Spleen (tissue), 11 donors: ENCODE measurements around the gene IFFO2. TPM values are rescaled to one million over a fixed set of nuclear protein-coding genes. Genes with fewer than 3 reads are reported as not detected.

Experiments
- DNase-seq: peaks from one replicate; pipeline ENCODE4 v3.0.0-alpha.2; 2020
- H3K27ac ChIP-seq, 8 donors: fragments of 200-600 bp; sonication (generic) in 7 of 8; 1 replicate in 4 of 8; 2 replicates in 4 of 8; pipeline versions ENCODE4 v1.5.0 to v1.8.0; 2016 to 2021; ENCODE audit warnings: inconsistent platforms in 4 of 8, mild to moderate bottlenecking in 4 of 8, moderate library complexity in 1 of 8
- H3K27me3 ChIP-seq, 7 donors: fragments of 200-600 bp; sonication (generic) in 6 of 7; replicated peaks in 1 of 7; 1 replicate in 4 of 7; 2 replicates in 3 of 7; pipeline versions ENCODE4 v1.5.0 to v1.8.0; 2016 to 2021; ENCODE audit warnings: inconsistent platforms in 3 of 7, mild to moderate bottlenecking in 1 of 7
- H3K36me3 ChIP-seq, 6 donors: fragments of 200-600 bp; sonication (generic) in 5 of 6; 1 replicate in 4 of 6; 2 replicates in 2 of 6; pipeline versions ENCODE4 v1.5.0 to v1.8.0; 2016 to 2021; ENCODE audit warnings: inconsistent platforms in 2 of 6
- H3K4me1 ChIP-seq, 6 donors: fragments of 200-600 bp; sonication (generic) in 5 of 6; 1 replicate in 3 of 6; 2 replicates in 3 of 6; pipeline versions ENCODE4 v1.5.0 to v1.8.0; 2016 to 2021; ENCODE audit warnings: inconsistent platforms in 3 of 6
- H3K4me3 ChIP-seq, 8 donors: fragments of 200-600 bp; sonication (generic) in 7 of 8; 1 replicate in 4 of 8; 2 replicates in 4 of 8; pipeline versions ENCODE4 v1.5.0 to v1.8.0; 2016 to 2021; ENCODE audit warnings: inconsistent platforms in 4 of 8, mild to moderate bottlenecking in 4 of 8, moderate library complexity in 2 of 8
- H3K9me3 ChIP-seq, 8 donors: fragments of 200-600 bp; sonication (generic) in 7 of 8; 1 replicate in 4 of 8; 2 replicates in 4 of 8; pipeline versions ENCODE4 v1.5.0 to v1.8.0; 2016 to 2021; ENCODE audit warnings: inconsistent platforms in 4 of 8
- CTCF ChIP-seq, 11 experiments: fragments of 200-600 bp in 7 of 11; fragments of 450-650 bp in 4 of 11; sonication (generic) in 4 of 11; IDR thresholded peaks in 8 of 11; conservative IDR thresholded peaks in 3 of 11; 1 replicate in 7 of 11; 2 replicates in 4 of 11; pipeline versions ENCODE4 v1.4.0 to v1.8.0; 2016 to 2021; ENCODE audit warnings: antibody characterized with exemption in 11 of 11, inconsistent platforms in 4 of 11, mild to moderate bottlenecking in 1 of 11
- POLR2A ChIP-seq, 3 donors: fragments of 450-650 bp; IDR thresholded peaks; one replicate each; pipeline ENCODE4 v1.5.1; 2017; ENCODE audit warnings: antibody characterized with exemption in 3 of 3, mild to moderate bottlenecking in 1 of 3
- POLR2AphosphoS5 ChIP-seq, 3 donors: sonication (generic); formaldehyde crosslinking; IDR thresholded peaks; one replicate each; pipeline ENCODE4 v1.5.1; 2017; ENCODE audit warnings: antibody characterized with exemption in 3 of 3
- WGBS, 5 donors: extraction: QIAGEN DNeasy Blood & Tissue Kit in 3 of 5; methylation state at CpG; one replicate each; pipeline versions ENCODE4 v1.1.5 to v1.1.7; 2013 to 2018; 5-methylcytosine and 5-hydroxymethylcytosine counted together
- intact Hi-C: fragments of 100-400 bp; cut with DNase I; formaldehyde crosslinking; loops from one replicate; pipeline ENCODE4 v1.15.0; 2023; ENCODE audit warnings: low total_unique reads
- polyA plus RNA-seq, 3 donors: library from polyadenylated mRNA; stranded (reverse); fragments of 200-250 nt; gene quantifications; one replicate each; pipeline ENCODE4 v1.2.1, GENCODE V29; 2013
- total RNA-seq, 7 donors: library from RNA; depleted of rRNA in 3 of 7; stranded (reverse); fragments of >200 nt in 3 of 7; fragmentation: NEBNext Ultra II Directional in 4 of 7; extraction: Animal tissue kit (Norgen Biotek cat#: 25700) in 4 of 7; gene quantifications; one replicate each; pipeline versions ENCODE4 v1.1.0 to v1.2.1, GENCODE V29; 2016 to 2021
- donor health status: healthy with polysubstance abuse.
- donor health status: DM: no; HTN: no; CAD: no; lungs with moderate emphysema.
- donor health status: DM: no; HTN: no; CAD: no.
- donor health status: Bipolar disorder and iron deficiency.
- donor health status: healthy.
- donor health status: DM: no; HTN: no; CAD: no.
- donor health status: DM: yes; HTN: yes; CAD: no.

The IFFO2 gene
- total and polyA plus RNA-seq, 10 donors, result 2.7 to 19.7 (median 14.8) TPM

GRCh38 chr1:18989896-18990295, 33.4 kb upstream of the IFFO2 start:
- intact Hi-C loops, result no loop called here
- WGBS, 5 donors, result 79 to 84% (median 82%) methylated on average over 9 of the region's 9 CpGs
- Histone ChIP-seq H3K4me3 (no peak overlapping the region), H3K36me3 (no peaks in the 10 kb centered on the region), H3K27me3 (peaks cover 0 to 7% (median 0%) of the 10 kb centered on the region in 7 donors), H3K4me1 (no peaks in the 10 kb centered on the region), H3K9me3 (no peaks in the 10 kb centered on the region), H3K27ac (no peak overlapping the region)
- DNase-seq, result no peak
- TF ChIP-seq CTCF (IDR thresholded peaks at IDR 0.05 in 8 of 11, conservative IDR thresholded peaks at IDR 0.05 in 3 of 11) (no peak), POLR2A (IDR thresholded peaks at IDR 0.05) (no peak), POLR2AphosphoS5 (IDR thresholded peaks at IDR 0.05) (no peak)

GRCh38 chr1:18989176-18989799, 32.8 kb upstream of the IFFO2 start:
- intact Hi-C loops, result no loop called here
- WGBS, 5 donors, result 82 to 89% (median 87%) methylated on average over 11 of the region's 11 CpGs

GRCh38 chr1:18981242-18981641, 24.8 kb upstream of the IFFO2 start:
- intact Hi-C loops, result no loop called here
- Histone ChIP-seq H3K27ac (no peak overlapping the region), H3K9me3 (peaks cover 0 to 18% (median 6%) of the 10 kb centered on the region in 8 donors), H3K4me3 (no peak overlapping the region), H3K4me1 (no peaks in the 10 kb centered on the region), H3K27me3 (peaks cover 0 to 32% (median 0%) of the 10 kb centered on the region in 7 donors), H3K36me3 (no peaks in the 10 kb centered on the region)
- no peak for DNase-seq
- 61 to 92% (median 88%) methylated on average over 2 of the region's 2 CpGs for WGBS, 5 donors
- TF ChIP-seq POLR2AphosphoS5 (IDR thresholded peaks at IDR 0.05) (no peak), CTCF (IDR thresholded peaks at IDR 0.05 in 8 of 11, conservative IDR thresholded peaks at IDR 0.05 in 3 of 11) (no peak), POLR2A (IDR thresholded peaks at IDR 0.05) (no peak)

More at GRCh38 chr1:18989176-18989799, 32.8 kb upstream of the IFFO2 start:
- Histone ChIP-seq H3K4me1 (no peaks in the 10 kb centered on the region), H3K4me3 (no peak overlapping the region), H3K27ac (no peak overlapping the region), H3K36me3 (no peaks in the 10 kb centered on the region), H3K9me3 (no peaks in the 10 kb centered on the region), H3K27me3 (peaks cover 0 to 8% (median 0%) of the 10 kb centered on the region in 7 donors)
- TF ChIP-seq CTCF (IDR thresholded peaks at IDR 0.05 in 8 of 11, conservative IDR thresholded peaks at IDR 0.05 in 3 of 11) (no peak), POLR2A (IDR thresholded peaks at IDR 0.05) (no peak), POLR2AphosphoS5 (IDR thresholded peaks at IDR 0.05) (no peak)
- no peak for DNase-seq

GRCh38 chr1:18978706-18979105, 22.2 kb upstream of the IFFO2 start:
- peaks cover 0 to 24% (median 0%) of the 10 kb centered on the region in 7 donors for H3K27me3 ChIP-seq
- WGBS, 5 donors, result 68 to 93% (median 77%) methylated on average over 2 of the region's 2 CpGs
- TF ChIP-seq POLR2A (IDR thresholded peaks at IDR 0.05) (no peak), CTCF (IDR thresholded peaks at IDR 0.05 in 8 of 11, conservative IDR thresholded peaks at IDR 0.05 in 3 of 11) (no peak), POLR2AphosphoS5 (IDR thresholded peaks at IDR 0.05) (no peak)

More at GRCh38 chr1:18978706-18979105, 22.2 kb upstream of the IFFO2 start:
- Histone ChIP-seq H3K4me3 (no peak overlapping the region), H3K4me1 (peaks cover 0 to 14% (median 3%) of the 10 kb centered on the region in 6 donors), H3K27ac (no peak overlapping the region), H3K9me3 (peaks cover 0 to 18% (median 6%) of the 10 kb centered on the region in 8 donors), H3K36me3 (no peaks in the 10 kb centered on the region)
- DNase-seq, result no peak
- intact Hi-C loops, result no loop called here
